A673 (cell line): ENCODE data around the gene CCDC120. TPM values are rescaled to one million over a fixed set of nuclear protein-coding genes. Genes with fewer than 3 reads are reported as not detected.
A peak's percentile ranks its signal among the peaks of the same experiment; 100 is the strongest.

Experiments
- BruUV-seq: library from RNA; stranded (reverse); fragments of 400-500 nt; replicated peaks from 2 replicates; lab custom pipeline; 2021; lab: Mats Ljungman, UMichigan
- CTCF ChIA-PET: fragments of 300-600 bp; sonication (Branson Sonifier 250); formaldehyde crosslinking; loops from one replicate; lab custom pipeline; 2022; ENCODE audit warnings: antibody characterized with exemption; lab: Charles Lee
- POLR2A ChIA-PET: fragments of 300-600 bp; sonication (Branson Sonifier 250); formaldehyde crosslinking; loops from one replicate; lab custom pipeline; 2022; ENCODE audit warnings: antibody characterized with exemption; ENCODE audit not compliant: low non-redundant PET; lab: Charles Lee
- DNase-seq: peaks from one replicate; pipeline ENCODE4 v3.0.0-alpha.2; 2015; ENCODE audit warnings: low spot score
- H3K27ac ChIP-seq: fragments of 200-600 bp; sonication (generic); 2 replicates; pipeline ENCODE4 v1.5.1; 2016; ENCODE audit warnings: mixed run types, low read depth, mild to moderate bottlenecking, mixed read lengths, antibody characterized with exemption, low read length; ENCODE audit not compliant: poor library complexity, severe bottlenecking
- H3K27me3 ChIP-seq: fragments of 200-600 bp; sonication (generic); replicated peaks from 2 replicates; pipeline ENCODE4 v1.6.1; 2017; ENCODE audit warnings: mixed run types, low read depth, mild to moderate bottlenecking, mixed read lengths, antibody characterized with exemption, low read length; ENCODE audit not compliant: insufficient read depth, poor library complexity
- H3K36me3 ChIP-seq: fragments of 200-600 bp; sonication (generic); 2 replicates; pipeline ENCODE4 v1.6.1; 2016; ENCODE audit warnings: mixed run types, mild to moderate bottlenecking, mixed read lengths, antibody characterized with exemption, low read length; ENCODE audit not compliant: insufficient read depth, poor library complexity, severe bottlenecking
- H3K4me1 ChIP-seq: fragments of 200-600 bp; sonication (generic); 2 replicates; pipeline ENCODE4 v1.6.1; 2017; ENCODE audit warnings: mixed run types, mild to moderate bottlenecking, mixed read lengths, antibody characterized with exemption, low read length; ENCODE audit not compliant: insufficient read depth, poor library complexity, severe bottlenecking
- H3K4me3 ChIP-seq: fragments of 200-600 bp; sonication (generic); 2 replicates; pipeline ENCODE4 v1.5.1; 2016; ENCODE audit warnings: low read depth, mixed run types, mild to moderate bottlenecking, mixed read lengths, low read length; ENCODE audit not compliant: poor library complexity, severe bottlenecking
- H3K9me3 ChIP-seq: fragments of 200-600 bp; sonication (generic); 2 replicates; pipeline ENCODE4 v1.6.1; 2016; ENCODE audit warnings: mixed run types, low read depth, mild to moderate bottlenecking, mixed read lengths, antibody characterized with exemption, low read length; ENCODE audit not compliant: poor library complexity, severe bottlenecking
- CTCF ChIP-seq: fragments of 300-800, 200-600 bp; sonication (generic); conservative IDR thresholded peaks from 2 replicates; pipeline ENCODE4 v1.5.1; 2017; ENCODE audit warnings: low read depth, mild to moderate bottlenecking, antibody characterized with exemption, low read length, moderate library complexity, mixed read lengths
- EZH2 ChIP-seq: fragments of 200-600 bp; sonication (generic); IDR thresholded peaks from 2 replicates; pipeline ENCODE4 v1.6.1; 2017; ENCODE audit warnings: borderline replicate concordance, low read depth, mild to moderate bottlenecking, mixed read lengths, antibody characterized with exemption, low read length; ENCODE audit not compliant: poor library complexity, severe bottlenecking
- intact Hi-C: fragments of 100-400 bp; cut with micrococcal nuclease; formaldehyde crosslinking; loops from one replicate; pipeline ENCODE4 v1.10.0; 2022; ENCODE audit not compliant: unreplicated experiment
- total RNA-seq: library from RNA; stranded (reverse); gene quantifications from 2 replicates; pipeline ENCODE4 v1.2.3, GENCODE V29; 2021

The CCDC120 gene
- total RNA-seq, 1 experiment from 2014 or later = 13.0 TPM

GRCh38 chrX:49039598-49040375 lies 19.0 kb upstream of the CCDC120 start:
- Histone ChIP-seq H3K4me1 (peaks cover 17% of the 10 kb centered on the region), H3K27ac (peak overlapping the region; percentile 85), H3K27me3 (no peaks in the 10 kb centered on the region), H3K36me3 (peaks cover 31% of the 10 kb centered on the region), H3K4me3 (peak overlapping the region; percentile 32), H3K9me3 (no peaks in the 10 kb centered on the region)
- POLR2A ChIA-PET = interaction anchor here (0.7 kb wide), 1 partner anchor 13 kb away, joined by 5 read pairs; no protein-coding TSS in a partner anchor
- peak; percentile 97 for DNase-seq
- no TSS peak for BruUV-seq
- TF ChIP-seq EZH2 = no peak
- no peak for TF ChIP-seq CTCF
- intact Hi-C loops = no loop called here
- CTCF ChIA-PET = interaction anchor here (0.6 to 1.1 kb wide), 2 partner anchors 391 to 1774 kb away, joined by 3 to 10 read pairs; partner anchors contain the start of gene SHROOM4

- Histone ChIP-seq H3K27me3 (no peaks in the 10 kb centered on the region), H3K4me3 (peak overlapping the region; percentile 32), H3K9me3 (no peaks in the 10 kb centered on the region), H3K36me3 (peaks cover 30% of the 10 kb centered on the region), H3K4me1 (peaks cover 17% of the 10 kb centered on the region), H3K27ac (peak overlapping the region; percentile 85)
- intact Hi-C loops = no loop called here
- DNase-seq = peak; percentile 17
- POLR2A ChIA-PET = interaction anchor here (0.7 kb wide), 1 partner anchor 13 kb away, joined by 5 read pairs; no protein-coding TSS in a partner anchor
- CTCF ChIA-PET = interaction anchor here (1.1 kb wide), 1 partner anchor 392 kb away, joined by 10 read pairs; no protein-coding TSS in a partner anchor
- TF ChIP-seq CTCF (no peak), EZH2 (no peak)
- TSS peak; percentile 80 for BruUV-seq
These were observed 18.3 kb upstream of the CCDC120 start for GRCh38 chrX:49040376-49040955.

- TF ChIP-seq CTCF (no peak), EZH2 (no peak)
- DNase-seq = peak; percentile 35
- intact Hi-C loops = no loop called here
- peaks cover 23% of the 10 kb centered on the region for H3K36me3 ChIP-seq
- H3K4me1 ChIP-seq = peaks cover 17% of the 10 kb centered on the region
- ChIA-PET POLR2A (no interaction called here), CTCF (no interaction called here)
- no peaks in the 10 kb centered on the region for H3K27me3 ChIP-seq
- H3K4me3 ChIP-seq = peak overlapping the region; percentile 87
- BruUV-seq = TSS peak; percentile 58
- H3K9me3 ChIP-seq = no peaks in the 10 kb centered on the region
- H3K27ac ChIP-seq = peak overlapping the region; percentile 89
These were observed 16.8 kb upstream of the CCDC120 start for GRCh38 chrX:49041744-49042580.
